ENCODE data around the gene SNRNP48.

The SNRNP48 gene

DNA sequence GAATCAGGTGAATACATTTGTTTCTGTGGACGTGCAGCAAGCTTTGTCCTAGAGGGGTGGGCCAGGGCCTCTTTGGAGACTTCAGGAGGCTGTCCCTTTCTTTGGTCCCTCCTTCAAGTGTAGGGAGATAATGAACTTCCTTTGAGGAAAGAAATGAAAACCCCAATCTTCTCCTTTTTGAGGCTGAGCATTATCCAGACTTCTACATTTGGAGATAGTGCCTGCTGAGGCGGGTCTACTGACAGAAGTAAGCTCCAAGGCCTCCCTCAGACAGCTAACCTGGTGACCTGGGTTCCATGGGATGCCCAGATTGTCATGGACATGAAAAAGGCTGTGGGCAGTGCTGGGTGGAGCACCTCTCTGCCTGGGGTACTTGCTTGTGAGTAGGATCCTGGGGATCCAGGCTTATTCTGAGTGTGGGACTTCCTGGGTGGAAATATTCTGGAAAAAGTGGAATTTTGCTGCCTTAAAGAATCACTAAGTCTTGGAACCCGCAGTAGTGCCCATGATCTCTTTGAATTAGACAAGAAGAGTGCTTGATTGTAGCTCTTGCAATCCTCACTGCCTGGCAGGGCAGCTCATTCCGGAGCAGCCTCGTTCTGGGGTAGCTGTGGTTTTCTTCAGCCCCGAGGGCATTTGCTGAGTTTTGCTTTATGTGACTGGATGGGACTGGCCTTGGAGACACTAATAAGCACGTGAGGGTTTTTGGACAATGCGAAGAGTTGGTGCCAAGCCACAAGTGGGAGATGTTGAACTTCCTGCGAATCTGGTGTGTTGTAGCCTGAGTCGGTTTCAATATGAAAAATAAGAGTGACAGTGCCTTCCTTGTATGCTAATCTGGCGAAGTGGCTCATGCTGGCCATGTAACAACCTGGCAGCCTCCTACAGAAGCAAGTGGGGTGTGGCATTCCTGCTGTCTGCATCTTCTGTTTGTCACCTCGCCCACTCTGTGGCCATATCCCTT lies 28.1 kb downstream of the SNRNP48 start:
- H3K27me3 Mint-ChIP-seq, result no peaks in the 10 kb centered on the region
- no peak overlapping the region for H3K27ac Mint-ChIP-seq
- peaks cover under 1% of the 10 kb centered on the region for H3K36me3 Mint-ChIP-seq
- no peaks in the 10 kb centered on the region for H3K9me3 Mint-ChIP-seq
- H3K4me1 Mint-ChIP-seq, result peaks cover 12% of the 10 kb centered on the region
- no peak overlapping the region for H3K4me3 Mint-ChIP-seq

DNA sequence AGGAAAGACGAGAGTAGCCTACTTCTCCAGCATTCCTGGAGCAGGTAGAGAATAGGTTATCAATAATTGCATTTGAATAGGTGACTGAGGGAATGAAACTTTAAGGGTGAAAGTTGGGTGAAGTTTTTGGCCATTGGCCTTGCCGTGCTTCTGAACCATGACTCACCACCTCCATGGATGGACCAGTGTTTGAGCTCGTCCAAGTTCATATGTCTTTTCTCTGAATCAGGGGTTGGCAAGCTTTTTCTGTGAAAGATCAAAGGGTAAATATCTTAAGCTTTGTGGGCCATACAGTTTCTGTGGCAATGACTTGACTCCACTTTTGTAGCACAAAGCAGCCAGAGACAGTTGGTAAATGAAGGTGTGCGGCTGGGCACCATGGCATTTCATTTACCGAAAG lies 31.8 kb downstream of the SNRNP48 start:
- H3K27me3 Mint-ChIP-seq, result no peaks in the 10 kb centered on the region
- H3K27ac Mint-ChIP-seq, result no peak overlapping the region
- no peaks in the 10 kb centered on the region for H3K9me3 Mint-ChIP-seq
- H3K36me3 Mint-ChIP-seq, result no peaks in the 10 kb centered on the region
- peaks cover 2% of the 10 kb centered on the region for H3K4me1 Mint-ChIP-seq
- H3K4me3 Mint-ChIP-seq, result no peak overlapping the region

DNA sequence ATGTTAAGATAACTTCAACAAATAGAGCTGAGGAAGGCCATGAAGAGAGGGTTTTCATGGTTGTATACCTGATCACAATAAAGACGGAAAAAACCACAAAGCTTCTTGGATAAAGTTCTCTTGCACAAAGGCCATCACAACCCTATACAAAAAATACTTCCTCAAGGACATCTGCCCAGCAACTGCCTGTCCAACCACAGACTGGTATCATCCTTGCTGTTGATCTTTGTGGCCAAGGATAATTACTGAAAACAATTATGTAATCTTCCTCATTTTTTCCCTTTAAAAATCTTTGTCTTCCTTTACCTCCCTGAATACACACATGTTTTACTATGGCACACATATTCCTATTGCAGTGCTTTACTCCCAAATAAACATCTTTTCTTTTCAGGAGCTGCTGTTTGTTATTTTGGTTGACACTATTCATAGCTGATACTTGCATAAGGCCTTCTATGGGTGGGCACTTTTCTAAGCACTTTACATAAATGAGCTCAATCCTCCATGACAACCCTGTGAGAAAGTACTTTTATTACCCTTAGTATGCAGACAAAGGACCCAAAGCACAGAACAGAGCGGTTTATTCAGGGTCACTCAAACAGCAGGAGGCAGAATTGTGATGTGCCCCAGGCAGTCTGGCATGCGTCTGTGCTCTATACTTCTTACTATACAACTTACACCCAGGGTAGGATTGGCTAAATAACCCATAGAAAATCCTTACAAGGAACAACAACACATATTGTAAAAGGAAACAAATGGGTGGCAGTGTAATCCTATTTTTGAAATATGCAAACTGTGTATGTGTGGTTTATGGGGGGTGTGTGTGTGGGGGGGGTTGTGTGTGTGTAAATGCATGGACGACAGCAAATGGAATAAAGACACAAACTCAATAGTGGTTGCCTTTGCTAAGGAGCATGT lies 35.1 kb downstream of the SNRNP48 start:
- Mint-ChIP-seq H3K9me3 (no peaks in the 10 kb centered on the region), H3K27me3 (peaks cover 2% of the 10 kb centered on the region), H3K27ac (no peak overlapping the region), H3K36me3 (no peaks in the 10 kb centered on the region), H3K4me1 (no peaks in the 10 kb centered on the region), H3K4me3 (no peak overlapping the region)

DNA sequence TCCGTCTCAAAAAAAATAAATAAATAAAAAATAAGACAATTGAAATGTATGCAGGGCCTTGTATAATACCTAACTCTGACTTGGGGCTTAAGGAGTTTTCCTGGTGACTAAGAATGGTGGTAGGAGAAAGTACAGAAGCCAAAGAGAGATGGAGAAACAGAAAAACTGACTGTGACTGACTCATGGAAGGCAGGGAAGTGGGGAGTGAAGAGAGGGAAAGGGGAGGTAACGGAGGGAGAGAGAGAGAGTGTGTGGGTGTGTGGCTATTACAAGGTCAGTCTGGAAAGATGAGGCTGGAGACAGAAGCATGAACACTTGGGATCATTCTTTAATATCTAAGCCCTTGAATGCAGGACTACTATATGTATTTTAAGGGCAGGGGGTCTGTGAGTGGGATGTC lies 38.5 kb downstream of the SNRNP48 start:
- Mint-ChIP-seq H3K4me1 (no peaks in the 10 kb centered on the region), H3K27ac (no peak overlapping the region), H3K4me3 (no peak overlapping the region), H3K9me3 (no peaks in the 10 kb centered on the region), H3K36me3 (no peaks in the 10 kb centered on the region), H3K27me3 (peaks cover 2% of the 10 kb centered on the region)

GRCh38 chr6:7628909-7629308 lies 38.9 kb downstream of the SNRNP48 start:
- Mint-ChIP-seq H3K4me1 (no peaks in the 10 kb centered on the region), H3K4me3 (no peak overlapping the region), H3K9me3 (no peaks in the 10 kb centered on the region), H3K27ac (no peak overlapping the region), H3K36me3 (no peaks in the 10 kb centered on the region), H3K27me3 (peaks cover 2% of the 10 kb centered on the region)

- Mint-ChIP-seq H3K27me3 (peaks cover 2% of the 10 kb centered on the region), H3K4me3 (no peak overlapping the region), H3K27ac (no peak overlapping the region), H3K36me3 (no peaks in the 10 kb centered on the region), H3K9me3 (no peaks in the 10 kb centered on the region), H3K4me1 (no peaks in the 10 kb centered on the region)
Measured at GRCh38 chr6:7629321-7629720, 39.3 kb downstream of the SNRNP48 start.

GRCh38 chr6:7630792-7631191 lies 40.8 kb downstream of the SNRNP48 start:
- Mint-ChIP-seq H3K36me3 (no peaks in the 10 kb centered on the region), H3K4me1 (no peaks in the 10 kb centered on the region), H3K27me3 (peaks cover 2% of the 10 kb centered on the region), H3K9me3 (no peaks in the 10 kb centered on the region), H3K27ac (no peak overlapping the region), H3K4me3 (no peak overlapping the region)

DNA sequence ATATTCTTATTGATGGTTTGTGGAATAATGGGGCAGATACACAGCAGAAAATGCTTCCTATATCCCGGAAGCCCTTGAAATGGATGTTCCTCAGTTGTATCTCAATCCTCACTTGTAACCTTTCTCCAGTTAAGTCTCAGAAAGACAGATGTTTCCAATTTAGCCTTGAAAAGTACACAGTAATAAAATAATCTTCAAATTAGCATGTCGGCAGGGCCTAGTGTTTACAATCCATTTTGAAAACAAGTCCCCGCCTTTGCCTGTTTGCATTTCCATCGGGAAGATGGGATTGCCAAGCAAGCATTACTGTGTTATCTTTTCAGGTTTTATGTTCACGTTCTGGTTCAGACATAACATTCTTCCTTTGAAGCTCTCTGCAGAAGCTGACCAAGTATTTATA lies 41.5 kb downstream of the SNRNP48 start:
- Mint-ChIP-seq H3K4me3 (no peak overlapping the region), H3K27ac (no peak overlapping the region), H3K4me1 (no peaks in the 10 kb centered on the region), H3K36me3 (no peaks in the 10 kb centered on the region), H3K9me3 (no peaks in the 10 kb centered on the region), H3K27me3 (peaks cover 4% of the 10 kb centered on the region)

DNA sequence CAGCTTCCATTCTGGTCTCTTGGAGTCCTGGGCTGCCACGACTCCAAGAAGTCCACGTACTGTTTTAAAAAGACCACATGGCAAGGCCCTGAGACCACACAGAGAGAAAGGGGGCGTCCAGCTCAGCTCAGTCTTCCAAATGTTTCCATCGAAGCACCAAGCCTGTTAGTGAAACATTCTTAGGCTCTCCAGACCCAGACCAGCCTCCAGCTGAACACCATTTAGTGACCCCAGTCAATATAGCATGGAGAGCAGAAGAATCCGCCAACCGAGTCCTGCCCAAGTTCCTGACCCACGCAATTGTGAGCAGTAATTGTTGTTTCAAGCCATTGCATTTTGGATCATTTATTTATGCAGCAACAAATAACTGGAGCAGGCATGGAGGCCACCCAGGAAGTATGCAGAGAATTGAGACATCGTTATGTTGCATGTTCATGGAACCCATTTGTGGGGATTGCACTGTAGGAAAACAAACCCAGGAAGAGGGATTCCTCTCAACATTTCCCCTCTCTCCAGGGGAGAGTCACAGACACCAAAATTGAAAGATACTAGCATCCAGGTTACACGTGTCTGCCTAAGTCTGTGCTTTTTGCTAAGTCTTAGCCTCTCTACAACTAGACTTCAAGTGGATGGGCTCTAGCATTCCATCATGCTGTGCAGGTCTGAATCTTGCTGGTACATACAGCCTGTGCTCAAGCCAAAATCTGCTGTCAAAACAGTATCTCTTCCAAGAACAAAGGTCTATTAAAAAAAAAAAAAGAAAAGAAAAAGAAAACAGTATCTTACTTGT lies 42.7 kb downstream of the SNRNP48 start:
- H3K27ac Mint-ChIP-seq, result no peak overlapping the region
- H3K36me3 Mint-ChIP-seq, result no peaks in the 10 kb centered on the region
- H3K9me3 Mint-ChIP-seq, result no peaks in the 10 kb centered on the region
- peaks cover 2% of the 10 kb centered on the region for H3K27me3 Mint-ChIP-seq
- no peaks in the 10 kb centered on the region for H3K4me1 Mint-ChIP-seq
- no peak overlapping the region for H3K4me3 Mint-ChIP-seq

DNA sequence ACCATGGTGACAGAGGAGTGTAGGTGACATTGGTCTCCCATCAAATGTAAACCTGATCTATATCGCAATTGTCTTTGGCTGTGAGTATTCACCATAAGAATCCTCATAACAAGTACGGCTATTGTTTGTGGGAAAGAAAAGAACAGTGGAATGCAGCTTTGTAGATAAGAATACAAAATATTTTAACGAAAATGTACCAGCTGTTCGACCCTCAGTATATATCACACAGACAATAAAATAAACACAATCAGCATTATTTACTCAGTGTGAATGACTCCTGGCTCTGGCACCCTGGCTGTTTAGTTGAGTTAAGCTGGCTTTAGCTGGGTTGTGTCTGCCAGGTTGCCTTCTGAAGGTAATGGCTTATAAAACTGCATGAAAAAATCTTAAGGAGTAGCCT lies 43.4 kb downstream of the SNRNP48 start:
- H3K4me1 Mint-ChIP-seq, result no peaks in the 10 kb centered on the region
- H3K36me3 Mint-ChIP-seq, result no peaks in the 10 kb centered on the region
- no peak overlapping the region for H3K27ac Mint-ChIP-seq
- no peak overlapping the region for H3K4me3 Mint-ChIP-seq
- H3K27me3 Mint-ChIP-seq, result peaks cover 2% of the 10 kb centered on the region
- no peaks in the 10 kb centered on the region for H3K9me3 Mint-ChIP-seq

DNA sequence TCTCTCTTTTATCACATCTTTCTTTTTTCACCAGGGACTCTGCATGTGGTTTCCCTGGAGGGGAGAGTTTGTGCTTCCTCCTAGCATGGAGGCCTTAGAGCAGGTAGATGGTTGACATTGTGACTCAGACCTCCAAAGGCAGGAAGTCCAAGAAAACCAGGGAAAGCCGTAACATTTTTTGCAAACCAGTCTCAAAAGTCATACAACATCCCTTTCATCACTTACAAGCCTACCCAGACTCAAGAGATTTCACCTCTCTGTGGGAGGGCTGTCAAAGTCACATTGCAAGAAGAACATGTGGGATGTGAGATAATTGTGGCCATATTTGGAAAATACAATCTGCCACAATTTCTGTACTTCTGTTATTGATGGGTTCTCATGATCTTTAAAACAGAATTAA lies 46.2 kb downstream of the SNRNP48 start:
- Mint-ChIP-seq H3K4me1 (no peaks in the 10 kb centered on the region), H3K27me3 (peaks cover 2% of the 10 kb centered on the region), H3K36me3 (no peaks in the 10 kb centered on the region)

DNA sequence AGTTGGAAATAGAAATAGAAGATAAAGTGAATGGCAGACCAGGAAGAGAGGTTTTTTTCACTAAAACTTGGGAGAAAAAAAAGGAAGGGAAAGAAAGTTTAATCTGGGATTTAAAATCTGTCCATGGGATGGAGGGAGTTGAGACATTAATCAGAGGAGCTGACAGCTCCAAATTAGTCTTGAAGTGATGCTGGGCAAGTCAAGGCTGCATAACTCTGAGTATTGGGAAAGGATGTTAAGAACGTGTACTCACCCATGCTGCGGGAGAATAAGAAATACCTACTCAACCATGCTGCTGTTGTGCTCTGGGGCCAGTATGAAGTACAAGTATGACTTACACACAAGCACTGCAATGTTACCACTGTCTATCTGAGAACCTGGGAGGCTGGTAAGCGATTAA lies 47.5 kb downstream of the SNRNP48 start:
- no peaks in the 10 kb centered on the region for H3K36me3 Mint-ChIP-seq

More for the DNA sequence above, 46.2 kb downstream of the SNRNP48 start:
- no peaks in the 10 kb centered on the region for H3K9me3 Mint-ChIP-seq
- no peak overlapping the region for H3K4me3 Mint-ChIP-seq
- no peak overlapping the region for H3K27ac Mint-ChIP-seq

GRCh38 chr6:7639427-7639826 lies 49.4 kb downstream of the SNRNP48 start:
- no peaks in the 10 kb centered on the region for H3K36me3 Mint-ChIP-seq
- no peaks in the 10 kb centered on the region for H3K4me1 Mint-ChIP-seq
- H3K4me3 Mint-ChIP-seq, result no peak overlapping the region
- peaks cover 2% of the 10 kb centered on the region for H3K27me3 Mint-ChIP-seq
- H3K9me3 Mint-ChIP-seq, result no peaks in the 10 kb centered on the region
- no peak overlapping the region for H3K27ac Mint-ChIP-seq

More for the DNA sequence above, 47.5 kb downstream of the SNRNP48 start:
- H3K4me3 Mint-ChIP-seq, result no peak overlapping the region
- no peaks in the 10 kb centered on the region for H3K4me1 Mint-ChIP-seq
- no peaks in the 10 kb centered on the region for H3K9me3 Mint-ChIP-seq
- peaks cover 2% of the 10 kb centered on the region for H3K27me3 Mint-ChIP-seq
- no peak overlapping the region for H3K27ac Mint-ChIP-seq

DNA sequence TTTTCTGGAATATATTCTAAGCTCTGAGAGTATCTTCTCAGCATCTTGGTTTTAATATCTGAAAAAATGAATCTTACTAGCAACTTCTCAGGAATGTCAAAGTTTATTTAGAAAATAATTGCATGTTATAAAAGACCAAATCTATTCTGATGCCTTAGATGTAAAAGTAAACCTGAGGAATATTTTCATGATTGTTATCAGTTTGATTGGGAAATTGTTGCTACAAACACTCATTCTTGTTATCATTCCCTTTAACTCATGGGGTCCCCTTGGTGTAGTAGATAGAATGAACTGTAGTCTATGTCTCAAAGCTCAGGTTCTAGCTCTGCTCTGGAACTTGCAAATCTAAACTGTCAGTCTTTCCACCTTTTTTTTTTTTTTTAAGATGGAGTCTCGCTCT lies 50.0 kb downstream of the SNRNP48 start:
- Mint-ChIP-seq H3K4me3 (no peak overlapping the region), H3K36me3 (no peaks in the 10 kb centered on the region), H3K27ac (no peak overlapping the region), H3K4me1 (no peaks in the 10 kb centered on the region), H3K27me3 (peaks cover 2% of the 10 kb centered on the region), H3K9me3 (no peaks in the 10 kb centered on the region)

All from activated naive CD4-positive, alpha-beta T cell treated with anti-CD3 and anti-CD28 coated beads, Interleukin-2, amount 50 U/mL, for 24 hours (primary cell).